Smooth muscle cell (in vitro differentiated cells): ENCODE results near the gene CNKSR2. TPM values are rescaled to one million over a fixed set of nuclear protein-coding genes. Genes with fewer than 3 reads are reported as not detected.
"Not testable (repeated sequence)": the region's sequence is repeated elsewhere in the genome, so short reads cannot be mapped to it uniquely, and the experiment has no call there.

ENCODE experiments used
- DNase-seq: peaks from one replicate; lab custom pipeline; 2025; ENCODE audit not compliant: unreplicated experiment; lab: John Stamatoyannopoulos, UW
- H2AFZ ChIP-seq: fragments of 200-600 bp; sonication (generic); 2 replicates; pipeline ENCODE4 v1.6.0; 2016; ENCODE audit warnings: antibody characterized with exemption, low read depth, mild to moderate bottlenecking
- H3F3A ChIP-seq: fragments of 200-600 bp; sonication (generic); 2 replicates; pipeline ENCODE4 v1.6.0; 2017; ENCODE audit warnings: antibody characterized with exemption, low read depth
- H3K27ac ChIP-seq: fragments of 200-600 bp; sonication (generic); 2 replicates; pipeline ENCODE4 v1.5.1; 2016; ENCODE audit warnings: low read depth, mild to moderate bottlenecking
- H3K27me3 ChIP-seq: fragments of 200-600 bp; sonication (generic); 2 replicates; pipeline ENCODE4 v1.6.1; 2016; ENCODE audit warnings: low read depth, mild to moderate bottlenecking
- H3K36me3 ChIP-seq: fragments of 200-600 bp; sonication (generic); 2 replicates; pipeline ENCODE4 v1.5.1; 2016; ENCODE audit warnings: low read depth
- H3K4me1 ChIP-seq: fragments of 200-600 bp; sonication (generic); 2 replicates; pipeline ENCODE4 v1.5.1; 2016; ENCODE audit warnings: low read depth
- H3K4me2 ChIP-seq: fragments of 200-600 bp; sonication (generic); 2 replicates; pipeline ENCODE4 v1.6.0; 2016; ENCODE audit warnings: mild to moderate bottlenecking
- H3K4me3 ChIP-seq: fragments of 200-600 bp; sonication (generic); 2 replicates; pipeline ENCODE4 v1.5.1; 2016; ENCODE audit warnings: mild to moderate bottlenecking
- H3K79me2 ChIP-seq: fragments of 200-600 bp; sonication (generic); 2 replicates; pipeline ENCODE4 v1.6.0; 2016; ENCODE audit warnings: low read depth, mild to moderate bottlenecking
- H3K9ac ChIP-seq: fragments of 200-600 bp; sonication (generic); 2 replicates; pipeline ENCODE4 v1.6.0; 2016; ENCODE audit warnings: low read depth
- H3K9me3 ChIP-seq: fragments of 200-600 bp; sonication (generic); replicated peaks from 2 replicates; pipeline ENCODE4 v1.5.1; 2016; ENCODE audit warnings: low read depth
- H4K20me1 ChIP-seq: fragments of 200-600 bp; sonication (generic); 2 replicates; pipeline ENCODE4 v1.6.0; 2016; ENCODE audit warnings: low read depth
- CTCF ChIP-seq: fragments of 200-600 bp; sonication (generic); IDR thresholded peaks from 2 replicates; pipeline ENCODE4 v1.5.1; 2017; ENCODE audit warnings: borderline replicate concordance, mild to moderate bottlenecking, antibody characterized with exemption; ENCODE audit not compliant: insufficient read depth, poor library complexity, severe bottlenecking
- WGBS: methylation state at CpG from one replicate; pipeline ENCODE4 v1.1.7; 2016; ENCODE audit warnings: low lambda C conversion rate; 5-methylcytosine and 5-hydroxymethylcytosine counted together
- polyA plus RNA-seq: library from polyadenylated mRNA; unstranded; fragments of >200 nt; fragmentation: Nextera tagmentation; extraction: Ambion mirVana; gene quantifications from 2 replicates; pipeline ENCODE4 v1.2.1, GENCODE V29; 2016
- total RNA-seq: library from RNA; depleted of rRNA; stranded (reverse); fragments of >200 nt; gene quantifications from 2 replicates; pipeline ENCODE4 v1.2.3, GENCODE V29; 2014

The CNKSR2 gene
- total and polyA plus RNA-seq, 2 experiments from 2014 or later, result 1.1 TPM; not detected in 1

- no peaks in the 10 kb centered on the region for H3K9me3 ChIP-seq
- H3K27ac ChIP-seq, result no peak overlapping the region
- H3K27me3 ChIP-seq, result no peaks in the 10 kb centered on the region
- H2AFZ ChIP-seq, result no peak overlapping the region
- H3F3A ChIP-seq, result no peaks in the 10 kb centered on the region
- no peaks in the 10 kb centered on the region for H3K36me3 ChIP-seq
- H3K79me2 ChIP-seq, result no peaks in the 10 kb centered on the region
- H3K4me1 ChIP-seq, result peaks cover 10% of the 10 kb centered on the region
- no peak for DNase-seq
- H3K4me2 ChIP-seq, result no peak overlapping the region
- H3K4me3 ChIP-seq, result no peak overlapping the region
- TF ChIP-seq CTCF, result no peak
- H3K9ac ChIP-seq, result no peak overlapping the region
- no peaks in the 10 kb centered on the region for H4K20me1 ChIP-seq
These were observed 135.7 kb downstream of the CNKSR2 start for GRCh38 chrX:21509912-21510311.

GRCh38 chrX:21524008-21524407 lies 149.8 kb downstream of the CNKSR2 start:
- 38% methylated on average over 1 of the region's 1 CpG for WGBS
- Histone ChIP-seq H3K36me3 (no peaks in the 10 kb centered on the region), H4K20me1 (no peaks in the 10 kb centered on the region), H3K4me1 (no peaks in the 10 kb centered on the region), H3K27me3 (no peaks in the 10 kb centered on the region), H2AFZ (no peak overlapping the region), H3K9ac (no peak overlapping the region), H3K4me2 (no peak overlapping the region), H3F3A (no peaks in the 10 kb centered on the region), H3K4me3 (no peak overlapping the region), H3K27ac (no peak overlapping the region), H3K9me3 (no peaks in the 10 kb centered on the region), H3K79me2 (no peaks in the 10 kb centered on the region)
- no peak for TF ChIP-seq CTCF
- no peak for DNase-seq

- no peak for DNase-seq
- Histone ChIP-seq H3K9ac (no peak overlapping the region), H2AFZ (peak overlapping the region; percentile 61), H3F3A (no peaks in the 10 kb centered on the region), H3K27ac (peak overlapping the region; percentile 45), H3K9me3 (no peaks in the 10 kb centered on the region), H3K36me3 (no peaks in the 10 kb centered on the region), H4K20me1 (no peaks in the 10 kb centered on the region), H3K27me3 (no peaks in the 10 kb centered on the region), H3K4me2 (peak overlapping the region; percentile 7), H3K4me3 (no peak overlapping the region), H3K4me1 (no peaks in the 10 kb centered on the region), H3K79me2 (no peaks in the 10 kb centered on the region)
- TF ChIP-seq CTCF, result no peak
These were observed 153.9 kb downstream of the CNKSR2 start for GRCh38 chrX:21528076-21528475.

- Histone ChIP-seq H3K4me2 (no peak overlapping the region), H3K27me3 (no peaks in the 10 kb centered on the region), H3K79me2 (no peaks in the 10 kb centered on the region), H3K4me3 (no peak overlapping the region), H3K4me1 (no peaks in the 10 kb centered on the region), H3K9ac (no peak overlapping the region), H3F3A (no peaks in the 10 kb centered on the region), H3K36me3 (no peaks in the 10 kb centered on the region), H2AFZ (no peak overlapping the region), H3K9me3 (no peaks in the 10 kb centered on the region), H4K20me1 (no peaks in the 10 kb centered on the region), H3K27ac (no peak overlapping the region)
- WGBS, result 61% methylated on average over 2 of the region's 2 CpGs
- DNase-seq, result no peak
- no peak for TF ChIP-seq CTCF
These were observed 155.6 kb downstream of the CNKSR2 start for GRCh38 chrX:21529771-21530170.

- 85% methylated on average over 10 of the region's 10 CpGs for WGBS
- not testable (repeated sequence) for H3K4me1 ChIP-seq, H3K4me2 ChIP-seq, H3K9ac ChIP-seq, H3K36me3 ChIP-seq, H3K27me3 ChIP-seq, H3K27ac ChIP-seq, H3K79me2 ChIP-seq, H3F3A ChIP-seq, H3K9me3 ChIP-seq, DNase-seq, H3K4me3 ChIP-seq, H4K20me1 ChIP-seq, H2AFZ ChIP-seq
These were observed 170.4 kb downstream of the CNKSR2 start for GRCh38 chrX:21544642-21545041.
